Measurements from ENCODE around the gene PIK3C2G.

- no peak for TF ChIP-seq CTCF (optimal IDR thresholded peaks at IDR 0.05 in 1 of 3, IDR thresholded peaks at IDR 0.05 in 1 of 3, conservative IDR thresholded peaks at IDR 0.05 in 1 of 3; ENCODE audit: extremely low read depth in 1 of 3, insufficient read depth in 2 of 3, low read length in 3 of 3)
- no peak for TF ChIP-seq EZH2 (IDR thresholded peaks at IDR 0.05; ENCODE audit: low read length)
Measured at GRCh38 chr12:18470251-18470650, 208.9 kb downstream of the PIK3C2G start.

Data from keratinocyte (primary cell).